HG03135 (cell line): ENCODE results near the gene DNAJB12.
"Not testable (repeated sequence)": the region's sequence is repeated elsewhere in the genome, so short reads cannot be mapped to it uniquely, and the experiment has no call there.

Experiments used
- ATAC-seq: cut with Tn5 transposase; IDR thresholded peaks from one replicate; pipeline ENCODE4 v1.9.1; 2021; ENCODE audit warnings: mild to moderate bottlenecking, moderate library complexity; ENCODE audit not compliant: unreplicated experiment

Gene DNAJB12

DNA sequence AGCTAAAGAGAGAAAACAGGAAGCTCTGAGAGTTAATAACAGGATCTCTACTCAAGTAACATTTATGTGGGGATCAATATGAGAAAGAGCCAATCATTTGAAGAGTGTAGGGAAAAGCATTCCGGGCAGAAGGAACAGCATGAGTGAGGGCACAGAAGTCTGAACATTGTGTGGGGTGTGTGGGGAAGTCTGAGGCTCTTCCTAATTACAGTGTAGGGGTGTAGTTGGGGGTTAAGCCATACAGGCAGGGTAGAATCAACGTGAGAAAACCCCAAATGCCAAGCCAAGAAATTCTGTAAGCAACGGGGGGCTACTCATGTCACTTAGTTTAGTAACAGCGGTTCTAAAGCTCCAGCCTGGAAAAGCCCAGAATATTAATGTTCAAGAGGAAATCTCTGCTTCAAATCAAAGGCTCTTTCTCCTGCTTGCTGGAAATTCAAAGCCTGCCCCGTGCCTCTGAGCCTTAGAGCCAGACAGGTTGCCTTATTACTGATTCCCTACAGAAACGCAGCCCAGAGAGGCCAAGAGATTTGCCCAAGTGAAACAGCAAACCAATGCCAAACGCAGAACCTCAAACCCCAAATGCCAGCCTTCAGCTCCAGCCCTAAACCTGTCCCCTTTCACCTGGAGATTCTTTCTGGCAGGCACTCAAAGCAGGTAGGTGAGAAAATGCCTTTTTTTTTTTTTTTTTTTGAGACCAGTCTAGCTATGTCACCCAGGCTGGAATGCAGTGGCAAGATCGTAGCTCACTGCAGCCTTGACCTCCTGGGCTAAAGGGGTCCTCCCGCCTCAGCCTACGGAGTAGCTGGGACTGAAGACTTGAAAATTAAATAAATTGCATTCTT is 36.1 kb downstream of the DNAJB12 start:
- ATAC-seq = no peak

- ATAC-seq = no peak
Measured at GRCh38 chr10:72316748-72317435, 37.8 kb downstream of the DNAJB12 start.

DNA sequence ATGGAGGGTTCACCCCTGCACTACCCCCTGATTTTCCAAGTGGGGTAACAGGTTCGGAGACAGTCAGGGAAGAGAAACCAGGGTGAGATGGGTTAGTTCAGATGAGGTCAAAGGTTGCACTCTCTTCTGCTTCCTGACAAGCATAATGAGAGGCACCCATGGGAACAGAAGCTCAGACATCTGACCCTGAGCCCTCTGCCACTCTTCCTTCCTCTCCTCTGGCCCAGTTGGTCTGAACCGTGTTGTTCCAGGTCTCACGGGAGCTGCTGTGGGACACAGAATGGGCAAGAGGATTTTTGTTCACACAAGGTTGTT is 38.4 kb downstream of the DNAJB12 start:
- ATAC-seq = no peak

DNA sequence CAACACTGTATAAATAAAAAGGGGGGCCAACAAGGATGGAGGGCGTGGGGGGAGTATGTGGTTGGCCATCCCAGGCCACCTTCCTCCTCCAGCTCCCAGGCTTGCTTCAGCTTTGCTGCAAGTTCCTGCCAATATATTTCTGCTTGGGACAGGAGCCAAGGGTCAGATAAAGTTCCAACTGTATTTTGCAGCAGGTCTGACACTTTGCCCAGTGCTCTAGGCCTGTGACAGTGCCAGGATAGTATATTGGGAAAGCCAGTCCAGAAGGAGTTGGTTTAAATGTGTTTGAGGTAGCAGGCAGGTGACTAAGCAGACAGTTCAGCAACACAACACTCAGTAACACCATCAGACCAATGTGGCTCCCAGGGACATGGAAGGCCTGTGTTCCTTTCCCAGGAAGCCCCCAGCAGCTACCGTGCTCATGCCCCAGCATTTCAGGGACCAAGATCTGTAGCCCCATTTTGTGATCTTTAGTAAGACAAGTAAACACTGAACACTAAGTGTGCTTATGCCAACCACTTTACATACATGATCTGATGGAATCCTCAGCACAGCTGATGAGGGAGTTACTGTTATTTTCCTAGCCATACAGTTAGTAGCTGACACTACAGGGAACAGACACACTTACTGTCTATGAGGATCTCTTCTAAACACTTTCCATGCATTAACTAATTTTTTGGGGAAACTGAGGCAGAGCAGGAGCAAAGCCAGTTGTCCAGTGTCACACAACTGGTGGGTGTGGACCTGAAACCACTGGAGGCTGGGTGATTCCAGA is 38.9 kb downstream of the DNAJB12 start:
- no peak for ATAC-seq

- ATAC-seq = no peak
Measured at GRCh38 chr10:72315054-72315453, 39.7 kb downstream of the DNAJB12 start.

DNA sequence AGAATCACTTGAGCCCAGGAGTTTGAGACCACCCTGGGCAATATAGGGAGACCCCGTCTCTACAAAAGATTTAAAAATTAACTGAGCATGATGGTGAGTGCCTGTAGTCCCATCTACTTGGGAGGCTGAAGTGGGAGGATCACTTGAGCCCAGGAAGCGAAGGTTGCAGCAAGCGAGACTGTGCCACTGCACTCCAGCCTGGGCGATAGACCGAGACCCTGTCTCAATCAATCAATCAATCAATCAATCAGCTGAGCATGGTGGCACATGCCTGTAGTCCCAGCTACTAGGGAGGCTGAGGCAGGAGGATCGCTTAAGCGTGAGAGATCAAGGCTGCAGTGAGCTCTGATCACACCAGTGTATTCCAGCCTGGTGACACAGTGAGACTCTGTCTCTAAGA is 40.5 kb downstream of the DNAJB12 start:
- no peak for ATAC-seq

DNA sequence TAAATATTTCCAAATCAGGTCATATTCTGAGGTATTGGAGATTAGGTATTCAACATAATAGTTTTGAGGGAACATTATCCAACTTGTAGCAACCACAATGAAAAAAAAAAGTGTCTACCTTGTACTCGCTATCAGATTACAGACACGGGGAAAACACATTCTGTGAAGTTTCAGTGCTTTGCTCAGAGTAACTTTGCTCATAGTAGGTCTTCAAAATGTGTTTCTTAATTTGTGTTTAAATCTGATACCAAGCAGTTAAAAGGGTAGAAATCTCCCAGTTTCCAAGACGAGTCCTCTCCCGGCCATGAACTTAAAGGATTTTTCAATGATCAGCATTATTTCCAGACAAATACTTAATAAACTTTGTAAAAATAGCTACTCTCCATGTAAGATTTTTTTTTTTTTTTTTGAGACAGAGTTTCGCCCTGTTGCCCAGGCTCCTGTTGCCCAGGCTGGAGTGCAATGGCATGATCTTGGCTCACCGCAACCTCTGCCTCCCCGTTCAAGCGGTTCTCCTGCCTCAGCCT is 41.8 kb downstream of the DNAJB12 start:
- no peak for ATAC-seq

DNA sequence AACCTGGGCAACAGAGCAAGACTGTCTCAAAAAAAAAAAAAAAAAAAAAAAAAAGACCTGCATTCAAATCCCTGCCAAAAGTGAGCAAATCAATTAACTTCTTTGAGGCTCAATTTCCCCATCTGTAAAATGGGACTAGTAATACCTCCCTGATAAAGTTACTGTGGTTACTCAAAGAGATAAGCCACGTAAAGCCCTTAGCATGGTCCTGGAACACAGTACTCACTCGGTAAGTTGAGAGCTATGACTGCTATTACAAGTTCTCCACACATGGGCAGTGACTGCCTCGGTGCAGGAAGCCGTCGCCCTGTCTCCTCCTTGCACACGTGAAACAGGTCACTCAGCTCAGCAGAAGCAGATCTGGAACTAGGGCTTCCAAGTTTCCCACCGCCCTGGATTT is 43.1 kb downstream of the DNAJB12 start:
- ATAC-seq = no peak

GRCh38 chr10:72310636-72311035 is 44.1 kb downstream of the DNAJB12 start:
- no peak for ATAC-seq

- no peak for ATAC-seq
Measured at GRCh38 chr10:72310241-72310633, 44.5 kb downstream of the DNAJB12 start.

GRCh38 chr10:72309290-72310240 is 45.2 kb downstream of the DNAJB12 start:
- no peak for ATAC-seq

DNA sequence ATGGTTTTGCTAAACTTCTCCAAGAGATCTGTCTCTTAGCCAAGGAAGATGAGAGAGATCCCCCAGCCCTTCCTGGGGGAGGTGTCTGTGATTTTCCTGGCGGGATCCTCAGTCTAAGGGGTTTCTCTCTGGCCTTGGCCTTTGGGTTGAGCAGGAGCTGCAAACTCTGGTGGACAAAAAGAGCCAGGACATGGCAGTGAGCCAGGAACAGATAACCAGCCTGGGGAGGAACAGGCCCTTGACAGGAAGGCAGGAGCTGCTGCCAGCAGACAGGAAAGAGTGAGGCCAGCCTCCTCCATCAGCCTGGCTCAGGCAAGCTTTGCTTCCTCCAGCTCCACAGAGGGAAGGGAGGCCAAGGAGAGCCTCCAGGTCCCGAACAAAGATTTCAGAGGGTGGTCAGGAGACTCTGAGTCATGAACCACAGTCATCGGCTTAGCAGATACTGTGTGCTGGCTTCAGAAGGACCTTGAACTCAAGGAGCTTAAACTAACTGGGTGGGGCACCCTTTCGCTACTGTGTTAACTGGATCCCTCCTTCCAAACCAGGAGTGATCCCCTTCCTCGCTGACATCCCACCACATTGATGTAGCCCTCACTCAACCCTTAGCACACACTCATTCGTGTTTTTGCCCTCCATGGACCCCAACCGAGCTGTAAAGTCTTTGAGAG is 46.3 kb downstream of the DNAJB12 start:
- ATAC-seq = no peak

DNA sequence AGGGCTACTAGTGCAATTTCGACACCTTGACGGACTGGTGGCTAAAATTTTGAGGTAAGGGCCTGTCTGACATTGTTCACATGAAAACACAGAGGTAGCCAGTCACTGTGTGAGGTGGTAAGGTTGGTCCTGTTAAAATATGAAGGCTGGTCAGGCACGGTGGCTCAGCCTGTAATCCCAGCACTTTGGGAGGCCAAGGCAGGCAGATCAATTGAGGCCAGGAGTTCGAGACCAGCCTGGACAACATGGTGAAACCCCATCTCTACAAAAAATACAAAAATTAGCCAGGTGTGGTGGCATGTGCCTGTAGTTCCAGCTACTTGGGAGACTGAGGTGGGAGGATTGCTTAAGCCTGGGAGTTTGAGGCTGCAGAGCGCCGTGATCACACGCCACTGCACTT is 47.0 kb downstream of the DNAJB12 start:
- not testable (repeated sequence) for ATAC-seq

- no peak for ATAC-seq
Measured at GRCh38 chr10:72306215-72306760, 48.4 kb downstream of the DNAJB12 start.

DNA sequence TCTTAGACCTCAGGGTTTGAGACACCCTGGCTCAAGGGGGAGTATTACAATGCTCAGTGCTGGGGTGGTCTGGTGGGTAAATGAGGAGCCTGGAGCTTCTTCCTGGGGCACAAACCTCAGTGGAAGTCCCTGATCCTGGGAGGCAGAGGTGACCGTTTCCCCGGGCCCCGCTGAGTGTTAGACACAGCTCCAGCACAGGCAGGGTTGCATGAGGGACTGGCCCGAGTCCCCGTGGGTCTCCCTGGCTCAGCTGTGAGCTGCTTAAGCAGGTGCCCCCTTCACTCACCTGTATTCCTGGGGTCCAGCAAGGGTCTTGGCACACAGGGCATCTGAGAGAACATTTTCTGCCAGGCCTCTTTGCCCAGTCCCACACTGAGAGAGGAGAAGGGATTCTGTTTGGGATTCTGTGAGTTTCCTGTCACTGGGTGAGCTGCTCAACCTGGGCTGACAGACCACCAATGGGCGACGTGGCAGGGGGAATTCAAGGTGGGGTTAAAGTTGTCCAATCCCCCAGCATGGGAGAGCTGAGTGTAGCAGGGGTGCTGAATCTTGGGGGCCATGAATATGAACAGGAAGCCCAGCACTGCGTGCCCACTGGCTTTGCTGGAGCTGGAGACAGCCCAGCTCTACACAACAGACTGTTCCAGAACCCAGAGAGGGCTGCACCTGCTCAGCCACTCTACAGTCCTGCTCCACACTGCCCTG is 51.1 kb downstream of the DNAJB12 start:
- no peak for ATAC-seq

GRCh38 chr10:72298592-72299519 is 55.9 kb downstream of the DNAJB12 start:
- ATAC-seq = no peak

DNA sequence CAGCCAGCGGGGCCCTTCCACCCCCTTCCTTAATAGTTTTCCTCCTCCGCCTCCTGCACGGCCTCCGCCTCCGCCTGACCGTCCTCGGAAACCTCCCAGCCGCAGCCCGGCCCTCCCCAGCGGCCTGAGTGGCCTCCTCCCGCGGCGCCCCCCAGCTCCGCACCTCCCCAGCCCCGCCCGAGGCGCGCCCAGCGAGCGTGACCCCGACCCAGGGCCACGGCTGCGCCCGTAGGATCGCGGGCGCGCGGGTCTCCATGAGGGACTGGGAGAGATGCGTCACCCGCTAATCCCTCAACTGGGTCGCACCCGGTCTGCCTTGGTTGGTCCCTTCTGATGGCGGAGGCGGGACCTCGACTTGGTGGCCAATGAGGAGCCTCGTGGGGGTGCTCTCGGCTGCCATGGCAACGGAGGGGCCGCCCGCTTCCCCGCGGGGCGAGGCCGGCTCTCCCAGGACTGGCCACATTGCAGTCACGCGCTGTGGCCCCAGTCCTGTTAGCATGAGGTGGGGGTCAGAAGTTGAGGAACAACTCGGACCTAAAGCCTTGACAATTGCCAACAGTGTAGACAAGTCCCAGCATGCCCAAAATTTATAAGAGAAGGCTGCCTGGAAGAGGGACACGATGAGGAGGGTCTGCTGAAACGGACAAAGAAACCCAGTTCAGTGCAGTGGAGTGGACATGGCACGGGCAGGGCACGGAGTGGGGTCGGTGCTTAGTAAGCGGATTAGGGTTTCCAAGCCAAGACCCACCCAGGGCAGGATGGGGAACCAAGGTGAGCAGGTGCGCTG is 56.7 kb downstream of the DNAJB12 start:
- ATAC-seq = peak; percentile 81
